GM12864 (cell line): ENCODE results near the gene ABTB2.
A peak's percentile ranks its signal among the peaks of the same experiment; 100 is the strongest.

Source experiments
- DNase-seq: peaks from one replicate; pipeline ENCODE4 v3.0.0-alpha.2; 2011; ENCODE audit warnings: low read depth
- H3K4me3 ChIP-seq: 2 replicates; pipeline ENCODE4 v1.5.1; 2011; ENCODE audit warnings: mild to moderate bottlenecking, low read depth, low read length, control low read depth
- TF ChIP-seq, protein P1 (sequence below): IDR thresholded peaks from 2 replicates; pipeline ENCODE4 v1.5.1; 2011; ENCODE audit warnings: low read depth, mild to moderate bottlenecking, moderate library complexity, low read length, control low read depth, inconsistent platforms; ENCODE audit errors: missing control alignments

Gene ABTB2

DNA sequence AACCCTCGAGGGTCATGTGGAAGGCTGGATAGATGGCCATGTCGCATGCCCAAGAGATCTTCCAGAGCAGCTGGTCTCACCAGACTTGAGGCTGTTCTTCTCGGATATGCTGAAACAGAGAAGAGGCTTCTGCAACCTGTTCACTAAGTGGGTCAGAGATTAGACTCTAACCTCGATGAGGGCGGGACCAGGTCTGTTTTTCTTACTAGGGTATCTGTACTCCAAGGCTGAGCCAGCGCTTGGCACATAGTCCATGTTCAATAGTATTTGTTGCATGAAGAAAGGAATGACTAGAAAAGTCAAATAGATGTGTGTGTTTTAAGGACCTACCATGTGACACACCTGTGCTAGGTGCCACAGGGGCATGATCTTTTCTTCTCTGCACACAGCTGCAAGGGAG is 43.6 kb downstream of the ABTB2 start:
- TF ChIP-seq, protein P1, sequence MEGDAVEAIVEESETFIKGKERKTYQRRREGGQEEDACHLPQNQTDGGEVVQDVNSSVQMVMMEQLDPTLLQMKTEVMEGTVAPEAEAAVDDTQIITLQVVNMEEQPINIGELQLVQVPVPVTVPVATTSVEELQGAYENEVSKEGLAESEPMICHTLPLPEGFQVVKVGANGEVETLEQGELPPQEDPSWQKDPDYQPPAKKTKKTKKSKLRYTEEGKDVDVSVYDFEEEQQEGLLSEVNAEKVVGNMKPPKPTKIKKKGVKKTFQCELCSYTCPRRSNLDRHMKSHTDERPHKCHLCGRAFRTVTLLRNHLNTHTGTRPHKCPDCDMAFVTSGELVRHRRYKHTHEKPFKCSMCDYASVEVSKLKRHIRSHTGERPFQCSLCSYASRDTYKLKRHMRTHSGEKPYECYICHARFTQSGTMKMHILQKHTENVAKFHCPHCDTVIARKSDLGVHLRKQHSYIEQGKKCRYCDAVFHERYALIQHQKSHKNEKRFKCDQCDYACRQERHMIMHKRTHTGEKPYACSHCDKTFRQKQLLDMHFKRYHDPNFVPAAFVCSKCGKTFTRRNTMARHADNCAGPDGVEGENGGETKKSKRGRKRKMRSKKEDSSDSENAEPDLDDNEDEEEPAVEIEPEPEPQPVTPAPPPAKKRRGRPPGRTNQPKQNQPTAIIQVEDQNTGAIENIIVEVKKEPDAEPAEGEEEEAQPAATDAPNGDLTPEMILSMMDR: no peak
- no peak for DNase-seq
- no peak overlapping the region for H3K4me3 ChIP-seq

DNA sequence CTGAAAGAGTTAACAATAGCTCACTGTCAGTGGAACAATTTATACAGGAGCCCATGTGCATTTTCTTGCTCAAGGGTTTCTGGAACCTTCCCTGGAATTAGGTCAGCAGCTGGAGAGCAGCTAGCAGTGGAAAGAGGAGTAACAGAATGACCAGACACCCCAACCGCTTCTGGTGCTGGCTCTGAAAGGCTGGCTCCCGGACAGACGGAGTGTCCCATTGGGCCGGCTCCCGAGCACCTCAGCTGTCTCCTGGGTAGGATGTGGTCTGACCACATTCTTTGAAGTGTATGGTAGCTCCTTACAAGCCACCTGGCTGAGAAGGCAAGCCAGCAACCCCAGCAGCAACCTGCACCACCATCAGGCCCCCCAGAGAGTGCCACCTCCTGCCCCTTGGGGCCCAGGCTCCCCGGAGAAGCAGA is 44.7 kb downstream of the ABTB2 start:
- peak; percentile 38 for DNase-seq
- TF ChIP-seq, protein P1: no peak
- no peak overlapping the region for H3K4me3 ChIP-seq

DNA sequence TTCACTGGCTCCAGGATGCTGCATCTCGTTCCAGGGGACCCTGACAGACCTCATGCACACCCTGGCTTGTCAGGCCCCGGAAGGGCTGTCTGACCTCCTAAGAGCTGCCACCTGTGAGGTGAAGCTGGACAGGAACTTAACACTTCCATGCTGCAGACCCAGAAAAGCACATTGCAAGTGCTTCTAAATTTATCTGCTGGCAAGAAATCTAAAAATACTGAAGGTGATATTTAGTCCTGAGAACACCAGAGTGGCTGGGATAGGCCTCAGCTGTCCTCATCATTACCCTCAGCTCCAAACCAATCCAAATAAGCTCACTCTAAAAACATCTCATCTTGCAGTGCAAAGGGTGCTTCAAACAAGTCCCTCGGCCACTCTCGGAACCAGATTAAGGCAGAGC is 46.7 kb downstream of the ABTB2 start:
- TF ChIP-seq, protein P1: no peak
- DNase-seq: no peak
- no peak overlapping the region for H3K4me3 ChIP-seq

DNA sequence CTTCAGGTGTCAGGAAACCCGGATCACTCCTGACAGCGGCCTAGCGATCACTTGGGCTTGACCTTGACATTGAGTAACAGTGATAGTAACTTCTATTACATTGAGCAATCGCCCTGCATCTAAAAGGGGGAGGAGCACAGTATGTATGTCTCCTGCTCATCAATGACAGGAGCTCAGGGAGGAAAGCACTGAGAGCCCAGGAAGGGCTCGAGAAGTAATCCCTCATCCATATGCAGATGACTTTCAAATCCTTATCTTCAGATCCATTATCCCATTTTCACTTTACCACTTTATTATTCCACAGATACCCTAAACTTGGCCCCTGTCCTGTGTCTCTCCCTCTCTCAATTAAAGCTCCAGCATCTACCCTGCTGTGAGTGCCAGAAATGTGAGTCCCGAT is 47.8 kb downstream of the ABTB2 start:
- TF ChIP-seq, protein P1: no peak
- DNase-seq: no peak
- H3K4me3 ChIP-seq: no peak overlapping the region

DNA sequence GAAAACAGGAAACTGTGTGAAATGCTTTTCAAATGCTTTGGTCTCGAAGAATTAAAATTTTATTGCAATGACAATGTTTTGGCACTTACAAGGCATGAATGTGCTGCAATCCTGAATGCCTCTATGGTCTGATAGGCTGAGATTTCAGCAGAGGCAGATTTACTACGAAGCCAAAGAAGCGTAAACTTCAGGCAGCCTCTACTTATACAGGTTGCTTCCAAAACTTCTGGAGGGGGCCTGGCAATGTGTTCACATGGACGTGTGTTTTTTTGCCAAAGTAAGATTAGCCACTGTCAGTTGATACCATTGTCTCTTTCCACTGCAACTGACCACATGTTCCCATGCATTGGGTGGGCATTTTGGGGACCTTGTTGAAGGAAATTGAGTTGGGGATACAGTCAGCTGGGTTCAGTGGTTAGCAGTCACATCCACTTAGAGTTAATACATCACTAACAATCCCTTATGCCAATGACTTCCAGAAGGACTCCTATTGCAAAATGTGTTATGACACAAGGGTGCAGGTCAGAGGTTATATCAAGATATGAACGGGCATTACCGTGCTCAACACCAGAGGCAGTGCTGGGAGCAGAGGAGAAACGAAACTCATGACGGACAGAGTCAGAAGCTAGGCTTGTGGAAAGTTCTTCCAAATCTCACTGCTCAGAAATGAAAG is 48.8 kb downstream of the ABTB2 start:
- DNase-seq: no peak
- H3K4me3 ChIP-seq: no peak overlapping the region

DNA sequence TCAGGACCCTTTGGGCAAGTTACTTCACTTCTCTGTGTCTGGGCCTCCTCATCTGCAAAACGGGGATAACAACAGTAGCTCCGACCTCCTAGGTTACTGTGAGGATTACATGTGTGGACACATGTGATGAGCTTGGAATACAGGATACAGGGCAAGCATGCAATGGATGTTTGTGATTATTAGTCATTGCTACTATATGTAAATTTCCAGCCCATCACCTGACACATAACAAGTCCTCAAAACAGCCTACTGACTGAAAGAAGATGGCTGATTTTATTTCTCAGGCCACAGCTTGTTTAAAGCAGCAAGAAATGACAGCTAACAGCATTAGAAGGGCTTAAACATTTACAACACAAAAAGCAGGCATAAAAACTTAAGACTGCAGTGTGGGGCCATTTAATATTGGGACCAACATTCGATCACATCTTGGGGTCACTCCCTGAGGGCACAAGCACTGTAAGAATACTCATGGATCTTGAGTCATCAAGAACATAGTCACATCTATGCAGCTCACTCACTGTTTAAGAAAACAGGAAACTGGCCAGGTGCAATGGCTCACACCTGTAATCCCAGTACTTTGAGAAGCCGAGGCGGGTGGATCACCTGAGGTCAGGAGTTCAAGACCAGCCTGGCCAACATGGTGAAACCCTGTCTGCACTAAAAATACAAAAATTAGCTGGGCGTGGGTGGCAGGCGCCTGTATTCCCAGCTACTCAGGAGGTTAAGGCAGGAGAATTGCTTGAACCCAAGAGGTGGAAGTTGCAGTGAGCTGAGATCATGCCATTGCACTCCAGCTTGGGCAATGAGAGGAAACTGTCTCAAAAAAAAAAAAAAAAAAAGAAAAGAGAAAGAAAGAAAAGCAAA is 49.5 kb downstream of the ABTB2 start:
- no peak overlapping the region for H3K4me3 ChIP-seq
- TF ChIP-seq, protein P1: no peak
- DNase-seq: no peak

More for the DNA sequence above, 48.8 kb downstream of the ABTB2 start:
- TF ChIP-seq, protein P1: no peak
